Natural killer cell (primary cell): ENCODE results near the gene RNFT1. TPM values are rescaled to one million over a fixed set of nuclear protein-coding genes. Genes with fewer than 3 reads are reported as not detected.
"Not testable (repeated sequence)": the region's sequence is repeated elsewhere in the genome, so short reads cannot be mapped to it uniquely, and the experiment has no call there.

Experiments
- ATAC-seq, 3 donors: fragments of 150-1000 bp in 2 of 3; fragments of 200-7000 bp in 1 of 3; cut with Tn5 transposase; 1 replicate in 1 of 3; 2 replicates in 2 of 3; pipeline ENCODE4 v1.10.0; 2021; ENCODE audit warnings: mild to moderate bottlenecking in 2 of 3, moderate library complexity in 2 of 3
- DNase-seq, 2 donors: peaks; one replicate each; pipeline versions ENCODE4 v3.0.0 to v3.0.0-alpha.2; 2013 to 2021; ENCODE audit warnings: mixed read lengths in 1 of 2
- H3K27ac ChIP-seq: one replicate; pipeline ENCODE4 v1.5.1; 2013; ENCODE audit warnings: mild to moderate bottlenecking, low read length
- H3K27me3 ChIP-seq: one replicate; pipeline ENCODE4 v1.6.1; 2013; ENCODE audit warnings: low read length; ENCODE audit not compliant: control insufficient read depth, insufficient read depth
- H3K36me3 ChIP-seq: one replicate; pipeline ENCODE4 v1.6.1; 2013; ENCODE audit warnings: low read length; ENCODE audit not compliant: control insufficient read depth, insufficient read depth
- H3K4me1 ChIP-seq: one replicate; pipeline ENCODE4 v1.6.1; 2013; ENCODE audit warnings: low read length; ENCODE audit not compliant: control insufficient read depth, insufficient read depth
- H3K4me3 ChIP-seq: one replicate; pipeline ENCODE4 v1.5.1; 2013; ENCODE audit warnings: low read length
- H3K9me3 ChIP-seq: one replicate; pipeline ENCODE4 v1.6.1; 2013; ENCODE audit warnings: low read length; ENCODE audit not compliant: control insufficient read depth, insufficient read depth
- H3K27ac Mint-ChIP-seq, 2 donors: one replicate each; pipeline ENCODE4 v1.8.0; 2022; ENCODE audit warnings: mild to moderate bottlenecking in 2 of 2, mixed read lengths in 2 of 2, moderate library complexity in 1 of 2
- H3K27me3 Mint-ChIP-seq, 2 donors: one replicate each; pipeline ENCODE4 v1.8.0; 2022; ENCODE audit warnings: low read depth in 2 of 2, mixed read lengths in 2 of 2
- H3K36me3 Mint-ChIP-seq: one replicate; pipeline ENCODE4 v1.8.0; 2022; ENCODE audit warnings: mixed read lengths
- H3K4me1 Mint-ChIP-seq, 2 donors: one replicate each; pipeline ENCODE4 v1.8.0; 2022; ENCODE audit warnings: mixed read lengths in 2 of 2
- H3K4me3 Mint-ChIP-seq: one replicate; pipeline ENCODE4 v1.8.0; 2022; ENCODE audit warnings: mild to moderate bottlenecking, moderate library complexity, mixed read lengths
- H3K9me3 Mint-ChIP-seq, 2 donors: one replicate each; pipeline ENCODE4 v1.8.0; 2022; ENCODE audit warnings: mixed read lengths in 2 of 2
- CTCF ChIP-seq: fragments of 200-600 bp; IDR thresholded peaks from one replicate; pipeline ENCODE4 v1.8.0; 2022; ENCODE audit warnings: antibody characterized with exemption
- WGBS: methylation state at CpG from one replicate; pipeline ENCODE4 v1.1.7; 2013; ENCODE audit warnings: missing lambda C conversion rate; ENCODE audit not compliant: insufficient coverage; 5-methylcytosine and 5-hydroxymethylcytosine counted together
- intact Hi-C: fragments of 100-400 bp; cut with micrococcal nuclease; formaldehyde crosslinking; loops from one replicate; pipeline ENCODE4 v1.14.2; 2022
- total RNA-seq, 4 donors: library from RNA; stranded (reverse); fragments of 120-200 nt in 1 of 4; gene quantifications; one replicate each; pipeline versions ENCODE4 v1.2.3 to v1.2.4, GENCODE V29; 2013 to 2022

The RNFT1 gene
- 10 to 100 TPM; 37.5 to 54.5 (median 39.3) TPM for total RNA-seq
- 56.2 TPM for total RNA-seq (2013)

- TF ChIP-seq CTCF, result no peak
- Mint-ChIP-seq H3K4me3 (peak within 1 kb of the TSS; percentile 96), H3K4me1 (peaks cover 20 to 22% of the 10 kb centered on the region in 2 donors), H3K27me3 (no peaks in the 10 kb centered on the region), H3K27ac (peak within 1 kb of the TSS; percentile 94 to 98), H3K9me3 (no peaks in the 10 kb centered on the region), H3K36me3 (no peaks in the 10 kb centered on the region)
- peak within 1 kb of the TSS; percentile 84 for H3K4me3 ChIP-seq
- intact Hi-C loops, result loop anchor here (1.0 kb wide), 1 partner anchor 71 kb away; the partner anchor contains the start of gene RPS6KB1
- peak within 1 kb of the TSS; percentile 91 for H3K27ac ChIP-seq
- peak; percentile 91 to 94 for DNase-seq
- H3K9me3 ChIP-seq, result no peaks in the 10 kb centered on the region
- H3K27me3 ChIP-seq, result no peaks in the 10 kb centered on the region
- H3K4me1 ChIP-seq, result peaks cover 18% of the 10 kb centered on the region
- WGBS, result 1% methylated on average over 66 of the region's 67 CpGs
- H3K36me3 ChIP-seq, result peaks cover 4% of the 10 kb centered on the region
- peak; percentile 83 to 97 (median 86) for ATAC-seq
Measured at GRCh38 chr17:59964482-59965328, at the start of gene RNFT1. Gene RNFT1, minus strand, starts transcription at chr17:59964740. Its CDS starts 77 bp downstream, at chr17:59964663.

- H3K4me1 ChIP-seq, H3K36me3 Mint-ChIP-seq, H3K27ac ChIP-seq, H3K27me3 ChIP-seq, H3K4me1 Mint-ChIP-seq, H3K9me3 Mint-ChIP-seq, H3K4me3 ChIP-seq, ATAC-seq, H3K4me3 Mint-ChIP-seq, DNase-seq, H3K27ac Mint-ChIP-seq, intact Hi-C loops, H3K36me3 ChIP-seq, H3K9me3 ChIP-seq, H3K27me3 Mint-ChIP-seq: not testable (repeated sequence)
- WGBS, result no CpG with 5 or more reads among the region's 13 CpGs
Measured at GRCh38 chr17:60009326-60009725, 44.8 kb upstream of the RNFT1 start.

GRCh38 chr17:60008377-60008776, 43.8 kb upstream of the RNFT1 start:
- H3K36me3 ChIP-seq, H3K36me3 Mint-ChIP-seq: not testable (repeated sequence)

GRCh38 chr17:60006160-60006559, 41.6 kb upstream of the RNFT1 start:
- Histone ChIP-seq H3K36me3 (no peaks in the 10 kb centered on the region), H3K27ac (no peak overlapping the region), H3K4me3 (no peak overlapping the region), H3K9me3 (no peaks in the 10 kb centered on the region), H3K4me1 (no peaks in the 10 kb centered on the region), H3K27me3 (no peaks in the 10 kb centered on the region)
- Mint-ChIP-seq H3K36me3 (no peaks in the 10 kb centered on the region), H3K4me3 (no peak overlapping the region), H3K9me3 (no peaks in the 10 kb centered on the region), H3K27ac (no peak overlapping the region), H3K4me1 (no peaks in the 10 kb centered on the region), H3K27me3 (peaks cover 5 to 9% of the 10 kb centered on the region in 2 donors)
- DNase-seq (peak in 1 of 2 donors; percentile 1), ATAC-seq (no peak)
- TF ChIP-seq CTCF, result no peak
- intact Hi-C loops, result no loop called here
- WGBS, result 85% methylated on average over 10 of the region's 13 CpGs

More at GRCh38 chr17:60008377-60008776, 43.8 kb upstream of the RNFT1 start:
- H3K4me3 Mint-ChIP-seq, H3K27ac Mint-ChIP-seq, H3K27me3 Mint-ChIP-seq, H3K4me1 ChIP-seq, H3K9me3 ChIP-seq, H3K4me1 Mint-ChIP-seq, H3K4me3 ChIP-seq, DNase-seq, H3K9me3 Mint-ChIP-seq, H3K27me3 ChIP-seq, H3K27ac ChIP-seq, ATAC-seq, intact Hi-C loops: not testable (repeated sequence)
- no CpG with 5 or more reads among the region's 16 CpGs for WGBS

- H3K27ac Mint-ChIP-seq, H3K27me3 Mint-ChIP-seq, H3K27ac ChIP-seq, intact Hi-C loops, DNase-seq, H3K4me1 ChIP-seq, H3K9me3 ChIP-seq, H3K9me3 Mint-ChIP-seq, H3K27me3 ChIP-seq, H3K4me3 Mint-ChIP-seq, H3K4me3 ChIP-seq, H3K36me3 Mint-ChIP-seq, H3K4me1 Mint-ChIP-seq, ATAC-seq, H3K36me3 ChIP-seq: not testable (repeated sequence)
- 91% methylated on average over 5 of the region's 5 CpGs for WGBS
Measured at GRCh38 chr17:60004561-60004960, 40.0 kb upstream of the RNFT1 start.

GRCh38 chr17:60002405-60002804, 37.9 kb upstream of the RNFT1 start:
- H3K36me3 Mint-ChIP-seq, H3K27me3 Mint-ChIP-seq, H3K4me3 ChIP-seq, intact Hi-C loops, H3K4me1 Mint-ChIP-seq, H3K9me3 ChIP-seq, H3K4me1 ChIP-seq, H3K9me3 Mint-ChIP-seq, H3K36me3 ChIP-seq, ATAC-seq, H3K4me3 Mint-ChIP-seq, DNase-seq, H3K27ac Mint-ChIP-seq, H3K27ac ChIP-seq, H3K27me3 ChIP-seq: not testable (repeated sequence)
- whole genome bisulfite sequencing, result 100% methylated on average over 1 of the region's 3 CpGs
